ENCODE data around the gene SPRTN. TPM values are rescaled to one million over a fixed set of nuclear protein-coding genes. Genes with fewer than 3 reads are reported as not detected.
A peak's percentile ranks its signal among the peaks of the same experiment; 100 is the strongest.

The SPRTN gene
- 13.4 and 17.3 TPM in 2 replicates for polyA plus RNA-seq (2012; rRNA removed)
- 13.7 and 15.3 TPM in 2 replicates for polyA plus RNA-seq (2012; cell fraction: cytosol; rRNA removed)
- polyA plus RNA-seq (2012; cell fraction: nucleus; rRNA removed): 13.5 and 18.5 TPM in 2 replicates

DNA sequence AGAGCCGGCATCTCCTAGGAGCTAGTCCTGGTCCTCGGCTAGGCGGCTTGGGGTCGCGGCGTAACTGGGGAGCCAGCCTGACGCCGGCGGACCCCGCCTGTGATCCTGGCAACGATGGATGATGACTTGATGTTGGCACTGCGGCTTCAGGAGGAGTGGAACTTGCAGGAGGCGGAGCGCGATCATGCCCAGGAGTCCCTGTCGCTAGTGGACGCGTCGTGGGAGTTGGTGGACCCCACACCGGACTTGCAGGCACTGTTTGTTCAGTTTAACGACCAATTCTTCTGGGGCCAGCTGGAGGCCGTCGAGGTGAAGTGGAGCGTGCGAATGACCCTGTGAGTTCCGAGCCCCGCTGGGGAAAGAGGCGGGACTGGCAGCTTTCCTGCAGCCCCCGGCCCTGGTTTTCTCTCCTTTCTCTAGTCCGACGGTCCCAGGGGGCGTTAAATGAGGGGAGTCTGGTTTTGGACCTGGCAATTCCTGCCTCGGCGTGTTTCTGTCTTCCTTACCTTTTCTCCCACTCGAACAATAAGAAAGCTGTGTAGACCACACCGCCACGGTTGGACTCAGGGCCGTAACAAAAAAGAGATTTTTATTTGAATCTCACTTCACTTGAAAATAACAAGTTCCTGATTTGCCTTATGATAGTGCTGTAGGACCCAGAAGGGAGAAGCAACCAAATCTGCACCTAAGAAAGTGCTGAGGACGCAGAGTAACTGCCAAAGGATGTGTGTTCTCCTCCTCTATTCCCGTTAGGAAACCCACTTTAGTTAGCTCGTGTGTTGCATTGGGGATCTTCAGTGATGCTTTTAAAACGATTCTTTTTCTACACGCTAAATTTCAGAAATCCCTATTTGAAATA, at the start of gene SPRTN:
SPRTN (plus strand) TSS at position 24 of the 859 bp plus-strand sequence; CDS start at position 115, 91 bp downstream.
- Histone ChIP-seq H3K36me3 (replicated peaks in 1 of 2; ENCODE audit: control insufficient read depth in 1 of 2, insufficient read depth in 2 of 2, low read length in 1 of 2) (peaks cover 23 to 37% of the 10 kb centered on the region in 2 experiments), H3K9me3 (no peaks in the 10 kb centered on the region), H3K27ac (ENCODE audit: low read depth in 2 of 2, low read length in 1 of 2) (peak within 1 kb of the TSS; percentile 99), H3K9me2 (no peaks in the 10 kb centered on the region), H3F3A (replicated peaks; ENCODE audit: insufficient read depth) (no peaks in the 10 kb centered on the region), H3K27me3 (ENCODE audit: insufficient read depth) (no peaks in the 10 kb centered on the region), H3K4me3 (ENCODE audit: low read depth in 2 of 2, low read length in 1 of 2) (peak within 1 kb of the TSS; percentile 87 to 98), H2AFZ (ENCODE audit: low read depth) (peak within 1 kb of the TSS; percentile 86), H3K9ac (peak within 1 kb of the TSS; percentile 88), H3K79me2 (ENCODE audit: insufficient read depth) (peaks cover 92% of the 10 kb centered on the region), H3K4me1 (ENCODE audit: control insufficient read depth in 1 of 2, insufficient read depth in 2 of 2, low read depth in 1 of 2, low read length in 1 of 2) (peaks cover 13 to 41% of the 10 kb centered on the region in 2 experiments; a peak in 3 of 4 replicates), H3K4me2 (peak within 1 kb of the TSS; percentile 98), H4K20me1 (ENCODE audit: insufficient read depth) (peaks cover 34% of the 10 kb centered on the region)
- DNase-seq: peak; percentile 90
- 0% methylated on average over 14 of the region's 43 CpGs for WGBS (ENCODE audit: low lambda C conversion rate)
- TF ChIP-seq CHD2 (IDR thresholded peaks at IDR 0.05; ENCODE audit: low read length, partially characterized antibody) (no peak), POLR2AphosphoS5 (IDR thresholded peaks at IDR 0.05; ENCODE audit: low read depth, low read length) (peak; percentile 32; the same call in 1 of the 2 replicates), TCF12 (IDR thresholded peaks at IDR 0.05) (no peak), YY1 (IDR thresholded peaks at IDR 0.05; ENCODE audit: low read depth) (0 out of 2 replicates have a peak, but pooled peaks have one; percentile 7), GATA2 (CRISPR knock-in tag; IDR thresholded peaks at IDR 0.05) (no peak), ZBTB33 (IDR thresholded peaks at IDR 0.05; ENCODE audit: borderline replicate concordance, low read depth) (no peak; the same call in 1 of the 2 replicates), EP300 (IDR thresholded peaks at IDR 0.05; ENCODE audit: borderline replicate concordance in 1 of 2, low read depth in 1 of 2, low read length in 1 of 2) (no peak), REST (IDR thresholded peaks at IDR 0.05; ENCODE audit: low read depth, low read length) (no peak), JUND (IDR thresholded peaks at IDR 0.05) (no peak), RFX5 (IDR thresholded peaks at IDR 0.05; ENCODE audit: low read length) (no peak), RCOR1 (IDR thresholded peaks at IDR 0.05; ENCODE audit: low read length) (no peak), ELF1 (IDR thresholded peaks at IDR 0.05) (no peak), NFIC (IDR thresholded peaks at IDR 0.05; ENCODE audit: borderline replicate concordance) (no peak), SIN3A (IDR thresholded peaks at IDR 0.05; ENCODE audit: borderline replicate concordance, low read depth, low read length) (0 out of 2 replicates have a peak, but pooled peaks have one; percentile 59)
- TF ChIP-seq, protein P1, sequence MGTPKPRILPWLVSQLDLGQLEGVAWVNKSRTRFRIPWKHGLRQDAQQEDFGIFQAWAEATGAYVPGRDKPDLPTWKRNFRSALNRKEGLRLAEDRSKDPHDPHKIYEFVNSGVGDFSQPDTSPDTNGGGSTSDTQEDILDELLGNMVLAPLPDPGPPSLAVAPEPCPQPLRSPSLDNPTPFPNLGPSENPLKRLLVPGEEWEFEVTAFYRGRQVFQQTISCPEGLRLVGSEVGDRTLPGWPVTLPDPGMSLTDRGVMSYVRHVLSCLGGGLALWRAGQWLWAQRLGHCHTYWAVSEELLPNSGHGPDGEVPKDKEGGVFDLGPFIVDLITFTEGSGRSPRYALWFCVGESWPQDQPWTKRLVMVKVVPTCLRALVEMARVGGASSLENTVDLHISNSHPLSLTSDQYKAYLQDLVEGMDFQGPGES (IDR thresholded peaks at IDR 0.05; ENCODE audit: low read depth, low read length): no peak
- ChIA-PET POLR2A (interaction anchor here (0.6 to 1.0 kb wide), 2 partner anchors 83 to 186 kb away, joined by 3 to 4 read pairs; no protein-coding TSS in a partner anchor), CTCF (interaction anchor here (0.8 to 3.0 kb wide), 8 partner anchors 11 to 263 kb away, joined by 3 to 10 read pairs (median 5); no protein-coding TSS in a partner anchor)
